Tibial nerve (tissue), 4 donors: ENCODE measurements around the gene KCNAB2. TPM values are rescaled to one million over a fixed set of nuclear protein-coding genes. Genes with fewer than 3 reads are reported as not detected.

ENCODE experiments used
- DNase-seq, 2 donors: peaks; one replicate each; pipeline ENCODE4 v3.0.0-alpha.2; 2019; ENCODE audit warnings: low spot score in 2 of 2
- H3K27ac ChIP-seq, 4 donors: fragments of 200-600 bp; sonication (generic) in 3 of 4; one replicate each; pipeline ENCODE4 v1.5.1; 2017 to 2019; ENCODE audit warnings: mild to moderate bottlenecking in 1 of 4
- H3K27me3 ChIP-seq, 2 donors: fragments of 200-600 bp; sonication (generic) in 1 of 2; one replicate each; pipeline versions ENCODE4 v1.5.1 to v1.6.0; 2017 to 2019
- H3K36me3 ChIP-seq, 3 donors: fragments of 200-600 bp; sonication (generic); one replicate each; pipeline ENCODE4 v1.5.1; 2018 to 2019
- H3K4me1 ChIP-seq, 4 donors: fragments of 200-600 bp; sonication (generic) in 3 of 4; one replicate each; pipeline ENCODE4 v1.5.1; 2017 to 2019
- H3K4me3 ChIP-seq, 4 donors: fragments of 200-600 bp; sonication (generic) in 3 of 4; one replicate each; pipeline ENCODE4 v1.5.1; 2017 to 2019; ENCODE audit warnings: mild to moderate bottlenecking in 1 of 4, moderate library complexity in 1 of 4
- H3K9me3 ChIP-seq, 4 donors: fragments of 200-600 bp; sonication (generic) in 3 of 4; one replicate each; pipeline ENCODE4 v1.5.1; 2017 to 2019
- EP300 ChIP-seq, 2 donors: sonication (generic); formaldehyde crosslinking; IDR thresholded peaks; one replicate each; pipeline ENCODE4 v1.6.1; 2017; ENCODE audit warnings: antibody characterized with exemption in 2 of 2, mild to moderate bottlenecking in 1 of 2
- POLR2A ChIP-seq, 2 donors: fragments of 450-650 bp; IDR thresholded peaks; one replicate each; pipeline ENCODE4 v1.6.1; 2017; ENCODE audit warnings: antibody characterized with exemption in 2 of 2, mild to moderate bottlenecking in 2 of 2, moderate library complexity in 2 of 2
- WGBS, 2 donors: methylation state at CpG; one replicate each; pipeline ENCODE4 v1.1.5; 2018; 5-methylcytosine and 5-hydroxymethylcytosine counted together
- total RNA-seq, 4 donors: library from RNA; depleted of rRNA; stranded (reverse); fragments of >200 nt; gene quantifications; one replicate each; pipeline ENCODE4 v1.1.0, GENCODE V29; 2016
- TF ChIP-seq, protein P1 (sequence below), 5 experiments: fragments of 200-600 bp in 3 of 5; fragments of 450-650 bp in 2 of 5; sonication (generic) in 3 of 5; IDR thresholded peaks; one replicate each; pipeline ENCODE4 v1.5.1; 2016 to 2019; ENCODE audit warnings: antibody characterized with exemption in 5 of 5, mild to moderate bottlenecking in 3 of 5, moderate library complexity in 2 of 5

Gene KCNAB2
- total RNA-seq, 4 donors from 2014 or later = 7.0 to 21.4 (median 13.8) TPM

DNA sequence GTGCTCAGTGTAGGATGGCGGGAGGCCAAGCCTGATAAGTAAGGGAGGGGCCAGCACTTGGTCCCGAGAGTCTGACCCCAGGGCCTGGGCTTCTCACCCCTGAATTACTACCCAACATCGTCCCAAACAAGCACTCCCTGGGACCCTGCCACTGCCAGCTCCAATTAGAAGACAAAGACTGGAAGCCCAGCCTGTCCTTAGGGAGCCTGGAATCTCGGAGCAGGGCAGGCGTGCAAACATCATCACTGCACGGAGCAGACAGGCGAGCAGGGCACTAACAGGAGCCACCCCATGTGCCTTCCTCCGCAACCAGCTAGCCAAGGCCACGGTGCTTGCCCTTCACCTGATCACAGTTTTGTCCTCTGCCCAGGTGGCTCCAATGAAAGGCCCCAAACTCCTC, 23.2 kb downstream of the KCNAB2 start:
- TF ChIP-seq POLR2A (IDR thresholded peaks at IDR 0.05) (no peak), EP300 (IDR thresholded peaks at IDR 0.05) (no peak)
- TF ChIP-seq, protein P1, sequence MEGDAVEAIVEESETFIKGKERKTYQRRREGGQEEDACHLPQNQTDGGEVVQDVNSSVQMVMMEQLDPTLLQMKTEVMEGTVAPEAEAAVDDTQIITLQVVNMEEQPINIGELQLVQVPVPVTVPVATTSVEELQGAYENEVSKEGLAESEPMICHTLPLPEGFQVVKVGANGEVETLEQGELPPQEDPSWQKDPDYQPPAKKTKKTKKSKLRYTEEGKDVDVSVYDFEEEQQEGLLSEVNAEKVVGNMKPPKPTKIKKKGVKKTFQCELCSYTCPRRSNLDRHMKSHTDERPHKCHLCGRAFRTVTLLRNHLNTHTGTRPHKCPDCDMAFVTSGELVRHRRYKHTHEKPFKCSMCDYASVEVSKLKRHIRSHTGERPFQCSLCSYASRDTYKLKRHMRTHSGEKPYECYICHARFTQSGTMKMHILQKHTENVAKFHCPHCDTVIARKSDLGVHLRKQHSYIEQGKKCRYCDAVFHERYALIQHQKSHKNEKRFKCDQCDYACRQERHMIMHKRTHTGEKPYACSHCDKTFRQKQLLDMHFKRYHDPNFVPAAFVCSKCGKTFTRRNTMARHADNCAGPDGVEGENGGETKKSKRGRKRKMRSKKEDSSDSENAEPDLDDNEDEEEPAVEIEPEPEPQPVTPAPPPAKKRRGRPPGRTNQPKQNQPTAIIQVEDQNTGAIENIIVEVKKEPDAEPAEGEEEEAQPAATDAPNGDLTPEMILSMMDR (IDR thresholded peaks at IDR 0.05) = no peak
- H3K4me3 ChIP-seq = no peak overlapping the region
- WGBS, 2 donors = 72 to 77% methylated on average over 9 of the region's 9 CpGs
- no peaks in the 10 kb centered on the region for H3K9me3 ChIP-seq
- H3K36me3 ChIP-seq = no peaks in the 10 kb centered on the region
- DNase-seq = no peak
- no peaks in the 10 kb centered on the region for H3K27me3 ChIP-seq
- no peaks in the 10 kb centered on the region for H3K4me1 ChIP-seq
- no peak overlapping the region for H3K27ac ChIP-seq

DNA sequence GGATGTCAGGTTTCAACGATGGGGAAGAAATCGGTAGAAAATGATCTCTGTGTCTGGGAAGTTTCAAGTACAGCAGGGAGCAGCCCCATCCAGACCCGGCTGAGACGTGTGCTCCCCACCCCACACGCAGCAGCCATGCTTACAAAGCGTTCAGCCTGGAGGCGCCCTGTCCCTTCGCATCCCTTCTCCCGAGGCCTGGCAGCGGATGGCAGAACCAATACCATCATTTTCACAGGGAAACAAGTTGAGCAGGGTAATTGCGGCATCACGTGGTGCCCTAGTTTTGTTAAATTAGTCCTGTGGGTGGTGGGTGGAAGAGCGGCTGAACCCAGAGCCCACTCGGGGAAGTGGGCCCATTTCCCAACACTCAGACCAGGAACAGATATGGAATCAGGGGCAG, 23.9 kb downstream of the KCNAB2 start:
- Histone ChIP-seq H3K9me3 (no peaks in the 10 kb centered on the region), H3K4me1 (no peaks in the 10 kb centered on the region), H3K27ac (no peak overlapping the region), H3K36me3 (no peaks in the 10 kb centered on the region), H3K4me3 (no peak overlapping the region), H3K27me3 (no peaks in the 10 kb centered on the region)
- DNase-seq = no peak
- WGBS, 2 donors = 87 to 88% methylated on average over 14 of the region's 14 CpGs
- TF ChIP-seq POLR2A (IDR thresholded peaks at IDR 0.05) = no peak
- TF ChIP-seq, protein P1 (IDR thresholded peaks at IDR 0.05) = no peak

DNA sequence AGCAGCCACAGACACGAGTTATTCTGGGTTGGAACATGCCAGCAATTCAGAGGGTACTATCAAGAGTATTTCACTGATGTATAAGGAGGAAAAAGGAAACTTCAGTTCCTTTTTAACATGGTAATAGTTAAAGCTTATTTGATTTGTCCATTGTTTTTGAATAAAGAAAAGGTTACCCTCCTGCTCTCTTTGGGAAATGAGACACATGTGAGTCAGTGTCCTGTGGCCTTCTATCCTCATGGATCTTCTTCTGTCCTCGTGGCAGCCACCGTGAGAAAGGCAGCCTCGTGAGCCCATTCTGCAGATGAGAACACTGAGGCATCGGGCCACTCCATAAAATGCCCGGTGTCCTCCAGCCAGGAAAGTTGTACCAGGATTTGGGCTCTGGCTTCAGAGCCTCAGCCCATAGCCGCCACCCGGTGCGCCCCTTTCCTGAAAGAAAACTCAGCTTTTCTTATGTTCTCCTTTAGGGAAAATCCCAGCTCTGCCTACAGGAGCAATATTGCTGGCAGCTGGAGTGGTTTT, 24.8 kb downstream of the KCNAB2 start:
- no peak for DNase-seq
- WGBS, 2 donors = 82 to 89% methylated on average over 9 of the region's 9 CpGs

DNA sequence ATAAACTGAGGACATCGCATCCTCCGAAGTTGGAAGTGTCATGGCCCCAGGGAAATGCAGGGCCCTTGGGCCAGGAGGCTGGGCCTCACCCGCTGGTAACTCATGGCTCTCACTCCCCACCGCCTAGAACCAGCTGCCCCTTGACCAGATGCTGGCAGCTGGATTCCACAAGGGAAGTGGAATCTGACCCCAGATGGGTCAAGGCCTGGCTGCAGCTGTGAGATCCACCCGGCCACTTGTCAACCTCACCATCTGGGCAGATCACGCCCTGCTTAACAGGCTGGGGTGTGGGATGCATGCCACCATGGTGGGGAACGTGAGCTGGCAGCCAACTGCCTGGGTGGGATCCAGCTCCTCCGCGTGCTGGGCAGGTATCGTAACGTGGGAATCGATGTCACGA, 25.5 kb downstream of the KCNAB2 start:
- 75 to 88% methylated on average over 13 of the region's 13 CpGs for WGBS, 2 donors
- no peak for DNase-seq

More for the DNA sequence above, 24.8 kb downstream of the KCNAB2 start:
- no peak overlapping the region for H3K4me3 ChIP-seq
- no peak overlapping the region for H3K27ac ChIP-seq
- TF ChIP-seq, protein P1 (IDR thresholded peaks at IDR 0.05) = no peak
- no peak for TF ChIP-seq EP300 (IDR thresholded peaks at IDR 0.05)
- no peak for TF ChIP-seq POLR2A (IDR thresholded peaks at IDR 0.05)
- H3K9me3 ChIP-seq = no peaks in the 10 kb centered on the region
- H3K4me1 ChIP-seq = no peaks in the 10 kb centered on the region
- no peaks in the 10 kb centered on the region for H3K27me3 ChIP-seq
- H3K36me3 ChIP-seq = no peaks in the 10 kb centered on the region

DNA sequence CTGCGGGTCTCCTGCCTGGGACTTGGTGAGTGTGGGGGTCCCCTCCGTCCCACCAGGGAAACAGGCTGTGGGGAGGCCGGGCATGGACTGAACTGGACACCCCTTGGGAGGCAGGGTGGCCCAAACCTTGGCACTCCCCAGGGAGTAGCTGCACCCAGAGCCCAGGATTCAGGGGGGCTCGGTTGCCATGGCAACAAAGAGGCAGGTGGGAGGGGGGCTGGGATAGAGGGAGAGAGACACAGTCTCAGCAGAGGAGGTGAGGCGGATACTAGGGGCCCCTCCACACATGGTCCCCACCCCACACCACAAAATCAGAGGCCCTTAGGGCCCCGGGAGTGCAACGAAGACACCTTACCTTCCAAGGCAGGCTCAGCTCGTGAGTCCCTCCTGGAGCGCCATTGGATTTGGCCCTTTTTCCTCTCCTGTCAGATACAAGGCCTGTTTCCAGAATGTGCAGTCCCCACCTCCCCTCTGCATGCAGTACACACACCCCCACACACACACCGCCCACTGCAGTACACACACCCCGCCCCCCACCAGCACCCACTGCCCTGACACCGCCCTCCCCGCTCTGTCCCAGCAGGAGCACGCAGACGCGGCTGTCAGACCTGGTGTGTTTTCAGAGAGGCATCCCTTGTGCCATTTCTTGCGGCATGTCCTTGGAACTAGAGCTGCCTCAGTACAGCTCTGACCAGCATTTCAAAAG, 27.2 kb downstream of the KCNAB2 start:
- no peaks in the 10 kb centered on the region for H3K9me3 ChIP-seq
- no peak for DNase-seq
- peaks cover 0 to 4% (median 0%) of the 10 kb centered on the region in 3 donors for H3K36me3 ChIP-seq
- H3K4me3 ChIP-seq = no peak overlapping the region
- no peaks in the 10 kb centered on the region for H3K4me1 ChIP-seq
- TF ChIP-seq EP300 (IDR thresholded peaks at IDR 0.05) (no peak), POLR2A (IDR thresholded peaks at IDR 0.05) (no peak)
- TF ChIP-seq, protein P1 (IDR thresholded peaks at IDR 0.05) = no peak
- no peaks in the 10 kb centered on the region for H3K27me3 ChIP-seq
- WGBS, 2 donors = 84 to 88% methylated on average over 13 to 14 of the region's 17 CpGs
- H3K27ac ChIP-seq = no peak overlapping the region

More for the DNA sequence above, 25.5 kb downstream of the KCNAB2 start:
- Histone ChIP-seq H3K36me3 (no peaks in the 10 kb centered on the region), H3K9me3 (no peaks in the 10 kb centered on the region), H3K4me1 (no peaks in the 10 kb centered on the region), H3K4me3 (no peak overlapping the region), H3K27ac (no peak overlapping the region), H3K27me3 (no peaks in the 10 kb centered on the region)
- TF ChIP-seq, protein P1 (IDR thresholded peaks at IDR 0.05) = no peak
- TF ChIP-seq EP300 (IDR thresholded peaks at IDR 0.05) = no peak
- no peak for TF ChIP-seq POLR2A (IDR thresholded peaks at IDR 0.05)
